ENCODE results near the gene THSD4. TPM values are rescaled to one million over a fixed set of nuclear protein-coding genes. Genes with fewer than 3 reads are reported as not detected.

THSD4 gene
- total and polyA plus RNA-seq, 8 donors = 15.7 to 43.3 (median 19.1) TPM

DNA sequence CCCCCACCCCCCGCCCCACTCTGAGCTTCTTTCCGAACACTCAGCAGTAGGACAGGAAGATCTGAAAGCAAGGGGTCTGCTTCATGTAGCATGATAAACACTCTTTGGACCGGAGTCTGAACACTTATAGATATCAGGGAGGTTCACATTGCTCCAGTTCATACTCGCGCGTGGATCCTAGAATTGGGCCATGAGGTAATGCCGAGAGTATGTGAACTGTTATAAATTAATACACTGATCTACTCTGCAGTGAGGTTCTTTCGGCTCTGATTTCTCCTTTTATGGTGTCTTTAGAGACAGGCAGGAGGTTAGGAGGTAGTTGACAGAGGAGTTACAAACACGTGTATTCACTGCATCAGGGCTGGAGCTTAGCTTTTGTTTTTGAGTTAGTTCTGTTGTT, 223.0 kb downstream of the THSD4 start:
- DNase-seq (no peak), ATAC-seq (no peak)
- Histone ChIP-seq H3K27ac (no peak overlapping the region), H3K4me3 (no peak overlapping the region), H3K4me1 (peaks cover 0 to 8% of the 10 kb centered on the region in 2 donors), H3K27me3 (no peaks in the 10 kb centered on the region), H3K9me3 (no peaks in the 10 kb centered on the region), H3K36me3 (no peaks in the 10 kb centered on the region)
- intact Hi-C loops (cut with DNase I) = no loop called here
- no peak for TF ChIP-seq CTCF (IDR thresholded peaks at IDR 0.05)

- no peak for ATAC-seq
- no peak overlapping the region for H3K27ac ChIP-seq
- intact Hi-C loops (cut with DNase I) = no loop called here
Measured at GRCh38 chr15:71338827-71339542, 223.7 kb downstream of the THSD4 start.

GRCh38 chr15:71341811-71342550, 226.7 kb downstream of the THSD4 start:
- no peak for TF ChIP-seq CTCF (IDR thresholded peaks at IDR 0.05)
- H3K4me1 ChIP-seq = peaks cover 0 to 8% of the 10 kb centered on the region in 2 donors
- intact Hi-C loops (cut with DNase I) = no loop called here

More at GRCh38 chr15:71338827-71339542, 223.7 kb downstream of the THSD4 start:
- H3K9me3 ChIP-seq = no peaks in the 10 kb centered on the region
- no peaks in the 10 kb centered on the region for H3K27me3 ChIP-seq
- peaks cover 0 to 8% of the 10 kb centered on the region in 2 donors for H3K4me1 ChIP-seq
- no peaks in the 10 kb centered on the region for H3K36me3 ChIP-seq
- no peak overlapping the region for H3K4me3 ChIP-seq
- no peak for DNase-seq
- no peak for TF ChIP-seq CTCF (IDR thresholded peaks at IDR 0.05)

GRCh38 chr15:71342658-71343057, 227.4 kb downstream of the THSD4 start:
- Histone ChIP-seq H3K27me3 (no peaks in the 10 kb centered on the region), H3K4me3 (no peak overlapping the region), H3K36me3 (no peaks in the 10 kb centered on the region), H3K27ac (no peak overlapping the region), H3K9me3 (no peaks in the 10 kb centered on the region), H3K4me1 (peaks cover 0 to 1% of the 10 kb centered on the region in 2 donors)
- ATAC-seq = no peak
- TF ChIP-seq CTCF (IDR thresholded peaks at IDR 0.05) = no peak
- DNase-seq = no peak
- intact Hi-C loops (cut with DNase I) = no loop called here

More at GRCh38 chr15:71341811-71342550, 226.7 kb downstream of the THSD4 start:
- H3K27ac ChIP-seq = no peak overlapping the region
- H3K9me3 ChIP-seq = no peaks in the 10 kb centered on the region
- DNase-seq (no peak), ATAC-seq (no peak)
- no peaks in the 10 kb centered on the region for H3K36me3 ChIP-seq
- no peak overlapping the region for H3K4me3 ChIP-seq
- no peaks in the 10 kb centered on the region for H3K27me3 ChIP-seq

DNA sequence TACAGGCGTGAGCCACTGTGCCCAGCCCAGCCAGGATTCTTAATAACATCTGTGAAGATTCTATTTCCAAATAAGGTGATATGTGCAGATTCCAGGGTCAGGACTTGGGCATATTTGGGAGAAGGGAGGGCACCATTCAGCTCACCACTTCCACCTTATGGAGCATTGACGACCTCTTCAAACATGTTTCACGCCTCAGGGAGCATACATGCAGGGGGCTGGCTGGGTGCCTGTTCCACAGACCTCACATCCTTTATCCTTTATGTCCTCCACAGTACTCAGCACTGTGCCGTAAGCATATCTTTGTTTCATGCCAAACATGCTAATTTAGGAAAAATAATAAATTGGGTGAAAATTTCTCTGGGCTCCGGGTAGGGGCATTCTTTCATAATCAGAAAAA, 229.0 kb downstream of the THSD4 start:
- Histone ChIP-seq H3K27me3 (no peaks in the 10 kb centered on the region), H3K9me3 (no peaks in the 10 kb centered on the region), H3K36me3 (no peaks in the 10 kb centered on the region), H3K4me3 (no peak overlapping the region), H3K27ac (no peak overlapping the region), H3K4me1 (no peaks in the 10 kb centered on the region)
- no peak for ATAC-seq
- intact Hi-C loops (cut with DNase I) = no loop called here
- TF ChIP-seq CTCF (IDR thresholded peaks at IDR 0.05) = no peak
- DNase-seq = no peak
